RCC 7860 (cell line): ENCODE data around the gene OPCML.

Source experiments
- DNase-seq: peaks from one replicate; pipeline ENCODE4 v3.0.0-alpha.2; 2015; ENCODE audit warnings: low spot score
- FAIRE-seq: peaks from 2 replicates; lab custom pipeline; 2012; peaks lifted over from hg19 to GRCh38; lab: Jason Lieb, UNC

The OPCML gene

DNA sequence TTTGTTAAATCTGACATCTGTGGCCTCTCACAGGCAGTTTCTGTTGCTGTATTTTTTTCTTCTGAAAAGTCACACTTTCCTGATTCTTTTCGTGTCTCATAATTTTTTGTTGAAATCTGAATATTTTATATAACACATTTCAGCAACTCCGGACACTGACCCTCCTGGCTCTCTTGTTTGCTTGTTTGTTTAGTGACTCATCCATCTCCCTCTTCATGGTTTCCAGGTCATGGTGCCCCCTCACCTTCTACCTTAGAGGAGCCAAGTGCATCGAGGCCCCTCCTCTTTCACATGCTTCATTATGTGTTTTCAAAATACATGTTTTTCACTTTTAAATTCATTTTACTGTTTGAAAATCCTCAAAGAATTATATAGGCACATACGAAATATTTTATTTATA lies 562.4 kb downstream of the OPCML start:
- no peak for DNase-seq
- FAIRE-seq = no peak

DNA sequence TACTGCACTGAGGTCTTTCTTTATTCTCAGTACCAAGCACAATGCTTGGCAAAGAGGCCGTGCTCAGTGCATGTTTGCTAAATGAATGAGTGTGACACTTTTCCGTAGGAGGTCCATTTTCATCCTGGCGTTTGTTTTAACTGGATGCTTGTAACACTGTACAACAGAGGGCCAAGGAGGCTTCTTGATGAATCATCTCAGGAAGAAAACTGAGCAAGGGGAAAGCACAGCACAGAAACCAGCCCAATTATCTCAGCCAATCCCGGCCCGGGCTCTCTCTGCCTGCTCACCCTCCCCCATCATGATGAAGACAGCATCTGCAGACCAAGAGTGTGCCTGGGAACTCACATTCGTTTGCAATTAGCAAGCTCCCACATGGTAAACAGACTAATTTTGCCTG lies 570.3 kb downstream of the OPCML start:
- FAIRE-seq = no peak
- no peak for DNase-seq

DNA sequence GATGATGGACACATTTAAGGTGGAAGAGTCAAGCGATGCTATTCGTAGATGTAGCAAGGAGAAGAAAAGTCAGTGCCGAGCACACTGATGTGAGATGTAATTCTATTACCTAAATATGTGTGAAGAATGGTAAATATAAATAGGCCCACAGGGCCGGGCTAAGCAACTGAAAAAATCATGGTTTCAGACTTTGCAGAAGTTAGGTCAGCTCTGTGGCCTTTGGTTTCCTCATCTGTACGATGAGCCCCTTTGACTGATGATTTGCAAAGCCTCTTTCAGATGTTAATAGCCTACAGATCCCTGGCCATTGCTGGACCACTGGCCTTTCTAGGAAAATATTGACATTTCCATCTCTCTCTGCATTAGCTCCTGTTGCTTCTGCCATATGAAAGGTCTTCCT lies 570.8 kb downstream of the OPCML start:
- DNase-seq = no peak
- FAIRE-seq = no peak

DNA sequence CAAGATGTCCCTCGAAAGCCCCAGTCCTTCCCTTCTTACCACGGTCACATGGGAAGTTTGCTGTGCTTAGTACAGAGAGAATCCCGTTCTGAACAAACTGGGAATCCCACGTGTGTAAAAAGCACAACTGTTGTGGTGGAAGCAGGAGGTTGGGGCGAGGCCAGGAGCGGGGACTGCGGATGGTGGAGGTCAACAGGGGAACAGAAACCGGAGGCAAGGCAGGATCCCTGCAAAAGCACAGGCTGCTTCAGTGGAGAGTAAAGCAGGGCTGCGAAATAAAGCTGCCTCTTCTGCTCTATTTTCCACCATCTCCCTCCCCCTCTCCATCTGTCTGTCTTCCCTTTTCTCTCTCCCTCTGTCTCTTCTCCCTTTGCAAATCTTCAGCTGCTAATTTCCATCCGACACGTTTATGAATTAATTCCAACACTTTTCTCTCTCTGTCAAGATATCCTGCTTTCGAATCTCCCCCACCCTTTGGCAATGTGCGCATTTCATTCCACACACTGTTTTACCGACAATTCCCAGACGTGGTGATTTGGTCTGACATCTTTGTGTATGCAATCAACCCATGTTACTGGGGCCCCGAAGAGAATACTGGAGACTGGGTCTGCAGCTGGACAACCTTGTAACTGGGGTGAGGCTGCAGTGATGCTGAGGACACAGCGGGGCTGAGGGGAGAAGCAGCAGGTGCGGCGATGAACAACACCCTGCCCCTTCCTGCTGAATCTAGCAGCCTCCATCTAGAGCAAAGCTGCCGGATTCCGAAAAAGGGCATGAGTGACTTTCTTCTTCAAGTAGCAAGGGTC lies 571.8 kb downstream of the OPCML start:
- DNase-seq (no peak), FAIRE-seq (no peak)

DNA sequence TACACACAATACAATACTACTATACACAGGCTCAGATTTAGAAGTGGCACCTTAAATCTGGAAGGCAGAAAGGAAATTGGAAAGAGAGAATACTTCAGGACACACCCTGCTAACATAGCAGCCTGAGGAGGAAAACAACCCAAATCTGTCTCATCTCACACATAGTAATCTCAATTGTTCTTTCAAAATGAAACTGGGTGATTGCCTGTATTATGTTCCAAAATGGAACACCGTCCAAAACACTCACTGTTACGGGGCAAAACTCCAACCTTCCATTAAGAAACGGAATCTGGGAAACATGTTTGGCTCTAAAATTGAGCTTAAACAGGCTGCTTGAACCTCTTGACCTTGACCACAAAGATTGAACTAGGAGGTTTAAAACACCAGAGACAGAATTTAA lies 572.6 kb downstream of the OPCML start:
- DNase-seq (no peak), FAIRE-seq (no peak)

DNA sequence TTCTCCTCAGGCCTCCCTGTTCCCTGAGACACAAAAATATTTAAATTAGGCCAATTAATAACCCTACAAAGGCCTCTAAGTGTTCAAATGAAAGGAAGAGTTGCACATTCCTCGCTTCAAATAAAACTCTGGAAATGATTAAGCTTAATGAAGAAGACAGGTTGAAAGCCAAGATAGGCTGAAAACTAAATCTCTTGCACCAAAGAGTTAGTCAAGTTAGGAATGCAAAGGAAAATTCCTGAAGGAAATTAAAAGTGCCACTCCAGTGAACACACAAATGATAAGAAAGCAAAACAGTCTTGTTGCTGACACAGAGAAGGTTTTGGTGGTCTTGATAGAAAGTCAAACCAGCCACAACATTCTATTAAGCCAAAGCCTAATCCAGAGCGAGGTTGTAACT lies 574.4 kb downstream of the OPCML start:
- no peak for FAIRE-seq
- DNase-seq = no peak

DNA sequence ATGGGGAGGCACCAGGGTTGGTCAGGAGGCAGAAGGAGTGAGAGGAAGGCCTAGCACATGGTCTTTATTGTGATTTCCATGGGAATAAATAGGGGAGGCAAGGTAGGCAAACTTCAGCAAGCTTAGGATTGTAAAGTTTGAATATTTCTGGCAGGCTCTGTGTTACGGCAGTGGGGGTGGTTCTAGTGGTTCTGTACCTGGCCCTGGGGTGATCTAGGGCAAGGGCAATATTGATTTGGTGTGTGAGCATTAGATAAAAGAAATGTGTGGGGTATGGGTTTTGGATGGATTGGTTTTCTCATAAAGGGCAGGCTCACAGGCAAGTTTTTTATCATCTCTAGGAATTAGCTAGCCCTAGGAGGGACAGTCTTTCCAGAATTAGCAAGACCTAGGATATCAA lies 584.0 kb downstream of the OPCML start:
- FAIRE-seq (no peak), DNase-seq (no peak)

DNA sequence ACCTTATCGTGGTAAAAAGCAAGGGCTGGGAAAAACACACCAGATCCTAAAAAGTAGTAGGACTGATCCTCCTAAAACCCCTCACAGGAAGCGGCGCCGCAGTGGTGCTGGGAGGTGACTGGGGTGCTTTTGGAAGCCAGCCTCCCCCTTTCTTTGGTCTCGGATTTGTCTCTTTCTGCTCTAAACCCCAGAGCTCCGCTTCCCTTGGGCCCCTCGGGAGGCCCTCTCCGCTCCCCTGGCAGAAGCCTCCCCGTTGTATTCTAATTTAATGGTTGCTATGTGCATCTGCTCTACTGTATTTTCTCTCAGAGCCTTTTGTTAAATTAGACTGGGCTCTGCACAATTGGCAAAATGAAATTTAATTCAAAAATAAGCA lies 587.7 kb downstream of the OPCML start:
- DNase-seq (no peak), FAIRE-seq (no peak)

DNA sequence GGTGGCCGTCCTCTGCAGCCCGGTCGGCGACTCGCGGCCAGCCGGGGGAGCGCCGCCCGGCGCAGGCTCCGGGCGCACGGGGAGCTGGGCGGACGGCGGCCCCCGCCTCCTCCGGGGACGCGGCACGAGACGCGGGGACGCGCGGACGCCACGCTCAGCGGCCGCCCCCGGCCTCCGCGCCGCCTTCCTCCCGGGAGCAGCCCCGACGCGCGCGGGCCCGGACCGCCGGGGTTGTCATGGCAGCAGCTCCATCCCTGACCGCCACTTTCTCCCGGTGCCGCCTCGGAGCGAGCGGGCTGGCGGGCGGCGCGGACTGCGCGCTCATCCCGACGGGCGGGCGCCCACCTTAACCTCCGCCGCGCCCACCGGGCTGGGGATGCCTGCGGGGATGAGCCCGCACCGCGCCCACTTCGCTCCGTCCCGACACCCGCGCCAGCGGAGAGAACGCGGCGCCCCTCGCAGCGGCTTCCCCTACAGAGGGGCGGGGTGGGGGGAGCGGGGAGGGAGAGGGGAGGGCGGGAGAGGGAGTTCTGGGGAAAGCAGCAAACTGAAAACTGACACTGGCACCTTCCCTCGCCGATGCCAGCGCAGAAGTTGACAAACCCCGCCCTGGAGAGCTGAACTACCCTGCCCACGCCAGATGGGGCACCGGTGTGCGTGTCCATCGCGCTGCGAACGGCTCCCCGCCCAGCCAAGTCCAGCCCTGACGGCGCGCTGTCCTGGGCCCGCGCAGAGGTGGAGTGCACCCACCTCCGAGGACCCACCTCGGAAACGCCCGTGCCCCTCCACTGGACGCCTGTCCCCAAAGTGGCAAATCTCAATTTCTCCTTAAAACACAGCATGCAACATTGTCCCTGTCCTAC lies 588.4 kb downstream of the OPCML start:
- no peak for FAIRE-seq

DNA sequence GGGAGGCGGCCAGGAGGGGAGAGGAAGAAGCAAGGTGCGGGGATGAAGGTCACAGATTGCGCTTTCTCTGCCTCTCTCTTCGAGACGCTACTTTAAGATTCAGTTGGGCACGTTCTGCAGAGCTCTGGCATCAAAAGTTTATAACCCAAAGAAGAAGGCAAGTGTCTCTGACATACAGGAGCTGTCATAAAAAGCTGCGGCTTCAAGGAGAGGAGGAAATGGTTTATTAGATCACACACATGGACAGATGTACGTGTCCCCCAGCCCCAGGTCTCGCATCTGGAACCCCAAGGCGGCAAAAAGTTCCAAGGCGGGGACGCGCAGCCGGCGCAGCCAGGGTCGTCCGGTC lies 589.0 kb downstream of the OPCML start:
- DNase-seq (no peak), FAIRE-seq (no peak)

More for the DNA sequence above, 588.4 kb downstream of the OPCML start:
- DNase-seq = no peak

DNA sequence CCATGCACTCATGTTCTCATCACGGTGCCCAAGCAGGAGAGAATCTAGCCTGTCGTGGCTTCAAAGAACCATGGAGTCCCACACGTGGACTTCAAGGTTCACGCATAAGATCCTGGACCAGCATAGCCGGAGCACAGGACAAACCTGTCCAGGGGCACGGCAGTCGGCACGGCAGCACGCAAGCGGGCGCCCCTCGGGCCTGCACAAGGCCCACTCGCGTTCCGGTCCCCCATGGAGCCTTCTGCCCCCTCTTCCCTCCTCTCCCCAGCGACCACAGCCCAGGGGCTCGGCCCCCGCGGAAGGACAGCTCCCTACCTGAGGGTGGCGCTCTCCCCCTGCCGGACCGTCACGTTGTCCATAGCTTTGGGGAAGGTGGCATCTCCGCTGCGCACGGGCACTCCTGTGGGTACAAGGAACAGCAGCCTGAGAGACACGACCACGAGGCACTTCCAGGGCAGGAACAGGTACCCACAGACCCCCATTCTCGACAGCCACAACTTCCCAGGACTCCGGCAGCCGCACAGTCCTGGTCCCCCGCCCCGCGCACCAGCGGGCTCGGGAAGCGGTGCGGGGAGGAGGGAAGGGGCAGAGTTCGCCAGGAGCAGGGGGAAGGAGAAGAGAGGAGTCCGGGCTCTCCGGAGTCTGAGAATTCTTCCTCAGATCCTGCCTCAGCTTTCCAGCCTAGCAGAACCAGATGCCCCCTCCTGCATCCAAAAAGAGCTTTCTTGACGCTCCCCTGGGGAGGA lies 589.5 kb downstream of the OPCML start:
- FAIRE-seq = no peak
- no peak for DNase-seq

DNA sequence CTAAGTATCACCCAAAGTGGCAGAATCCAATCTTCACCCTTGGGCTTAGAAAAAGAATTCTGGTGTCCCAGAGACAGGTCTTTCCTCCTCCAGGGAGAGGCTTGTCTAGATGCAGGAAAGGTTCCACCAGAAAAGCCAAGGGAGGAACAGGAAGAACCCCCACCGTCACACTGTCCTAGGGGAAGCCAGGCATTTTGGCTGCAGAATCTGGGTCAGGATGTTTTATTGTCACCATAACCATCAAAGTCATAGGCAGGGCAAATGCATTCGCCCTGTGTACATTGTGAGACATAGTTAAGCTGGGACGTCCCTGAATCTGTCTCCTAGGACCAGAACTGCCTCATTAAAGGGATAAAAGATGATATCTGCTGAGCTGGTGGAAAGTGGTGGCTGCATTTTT lies 590.5 kb downstream of the OPCML start:
- DNase-seq (no peak), FAIRE-seq (no peak)

DNA sequence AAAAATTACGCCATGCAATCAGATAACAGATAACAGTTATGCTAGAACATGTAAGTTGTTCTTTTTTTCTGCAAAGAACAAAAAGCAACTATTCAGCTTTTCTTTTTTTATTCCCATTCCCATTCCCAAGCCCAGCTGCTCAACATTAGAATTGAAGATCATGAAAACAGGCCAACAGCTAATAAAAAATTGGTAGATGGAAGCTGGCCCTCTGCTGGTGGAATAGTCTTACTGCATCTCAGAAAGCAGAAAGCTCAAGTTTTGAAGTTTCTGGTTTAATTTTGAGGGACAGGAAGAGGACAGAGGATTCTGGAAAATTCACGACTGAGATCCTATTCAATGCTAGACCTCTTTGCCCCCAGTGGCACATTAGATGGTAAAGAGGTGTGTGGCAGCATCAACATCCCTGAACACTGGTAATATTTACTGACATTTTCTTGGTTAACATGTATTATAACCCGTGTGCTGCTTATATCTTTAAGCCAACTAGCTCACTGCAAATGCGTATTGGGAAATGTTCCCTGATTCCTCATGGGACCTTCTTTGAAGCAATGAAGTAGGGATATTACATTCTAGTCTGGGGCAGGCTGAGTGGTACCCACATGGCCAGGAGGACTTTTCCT lies 591.2 kb downstream of the OPCML start:
- no peak for FAIRE-seq

DNA sequence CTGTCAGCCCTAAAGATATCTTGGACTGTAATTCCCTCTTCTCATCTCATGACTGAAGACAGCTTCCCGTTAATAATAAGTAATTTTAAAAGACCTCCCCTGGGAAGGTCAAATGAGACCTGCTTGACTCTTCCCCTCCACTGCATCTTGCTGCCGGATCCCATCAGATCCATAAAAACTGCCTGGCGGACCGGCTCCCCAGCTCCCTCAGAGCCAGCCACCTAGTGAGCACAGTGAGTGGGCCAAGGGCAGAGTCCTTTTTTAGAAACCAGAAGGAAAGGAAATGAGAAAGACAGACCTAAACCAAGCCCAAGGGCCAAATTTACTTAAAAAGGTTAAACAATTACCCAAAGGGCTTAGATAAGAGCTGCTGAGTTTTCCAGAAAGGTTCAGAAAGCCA lies 595.3 kb downstream of the OPCML start:
- no peak for DNase-seq
- FAIRE-seq = no peak

More for the DNA sequence above, 591.2 kb downstream of the OPCML start:
- peak; percentile 6 for DNase-seq

DNA sequence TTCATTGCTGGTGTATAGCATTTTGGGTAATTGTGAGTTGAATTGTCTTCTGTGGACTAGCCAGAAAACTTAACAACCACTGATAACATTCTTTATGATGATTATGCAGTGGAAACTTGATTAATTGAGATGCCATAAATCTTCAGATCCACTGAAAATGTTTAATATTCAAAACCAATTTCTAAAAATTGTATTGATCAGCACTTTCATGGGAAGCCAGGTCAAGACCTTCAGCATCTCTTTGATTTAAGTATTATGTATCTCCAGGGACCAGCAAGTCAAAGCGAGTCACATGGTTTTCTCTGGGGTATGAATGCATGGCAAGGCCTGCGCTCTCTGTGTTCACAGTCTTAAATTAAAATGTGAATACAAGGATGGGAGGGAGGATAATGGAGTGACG lies 596.9 kb downstream of the OPCML start:
- DNase-seq (no peak), FAIRE-seq (no peak)

DNA sequence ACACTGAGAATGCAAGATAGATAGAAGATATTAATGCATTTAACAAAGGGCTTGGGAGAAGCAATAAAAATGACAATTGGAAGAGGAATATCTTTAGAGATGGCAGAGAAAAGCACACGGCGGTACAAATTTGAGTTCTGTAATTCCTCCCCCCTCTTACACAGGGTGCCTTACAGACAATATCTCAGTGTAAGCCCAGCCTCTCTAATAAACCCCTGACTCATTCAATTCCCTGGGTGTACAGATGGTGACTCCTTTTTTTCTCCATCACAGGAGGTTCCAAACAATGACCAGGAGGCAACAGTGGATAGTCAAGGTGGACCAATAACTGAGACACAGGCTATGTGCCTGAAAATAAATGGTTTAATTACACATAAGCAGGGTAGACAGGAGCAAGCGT lies 598.6 kb downstream of the OPCML start:
- no peak for FAIRE-seq
- DNase-seq = no peak

DNA sequence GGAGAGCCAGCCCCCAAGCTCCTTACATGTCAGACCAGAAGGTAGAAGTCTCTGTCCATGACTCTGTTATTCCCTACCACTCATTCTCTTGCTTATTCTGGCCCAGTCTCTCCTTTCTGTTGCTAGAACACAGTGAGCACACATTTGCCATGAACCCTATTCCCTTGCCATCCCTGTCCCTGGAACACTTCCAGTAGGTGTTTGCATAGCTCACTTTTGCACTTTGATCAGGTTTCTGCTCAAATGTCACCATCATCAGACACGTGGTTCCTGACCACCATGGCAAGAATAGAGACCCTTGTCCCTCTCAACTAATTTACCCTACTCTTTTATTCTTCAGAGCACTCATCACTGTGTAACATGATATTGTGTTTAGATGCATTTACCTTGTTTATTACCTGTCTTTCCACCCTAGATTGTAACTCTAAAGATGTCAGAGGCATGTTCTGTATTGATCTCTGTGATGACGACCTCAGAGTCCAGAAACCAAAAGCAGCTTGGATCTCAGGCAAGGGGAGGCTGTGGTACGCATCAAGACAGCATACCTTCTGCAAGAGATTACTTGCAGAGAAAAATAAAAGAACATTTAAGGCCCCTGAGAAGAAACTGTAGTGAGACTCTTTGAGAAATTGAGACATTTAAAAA lies 606.4 kb downstream of the OPCML start:
- DNase-seq (no peak), FAIRE-seq (no peak)

DNA sequence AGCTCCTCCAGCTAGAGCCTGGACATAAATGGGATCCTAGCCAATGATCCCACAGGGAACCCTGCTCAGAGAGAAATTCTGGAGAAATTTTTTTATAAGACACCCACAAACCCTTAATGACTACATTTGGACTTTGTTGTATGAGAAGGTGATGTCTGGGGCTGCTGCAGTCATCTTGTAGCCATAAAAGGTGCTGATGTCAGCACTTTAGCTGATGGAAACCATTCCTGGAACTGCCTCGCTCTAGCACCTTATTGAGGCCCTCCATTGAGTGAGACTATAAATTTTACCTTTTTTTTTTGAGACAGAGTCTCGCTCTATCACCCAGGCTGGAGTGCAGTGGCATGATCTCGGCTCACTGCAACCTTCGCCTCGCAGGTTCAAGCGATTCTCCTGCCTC lies 610.7 kb downstream of the OPCML start:
- DNase-seq = no peak
- no peak for FAIRE-seq

DNA sequence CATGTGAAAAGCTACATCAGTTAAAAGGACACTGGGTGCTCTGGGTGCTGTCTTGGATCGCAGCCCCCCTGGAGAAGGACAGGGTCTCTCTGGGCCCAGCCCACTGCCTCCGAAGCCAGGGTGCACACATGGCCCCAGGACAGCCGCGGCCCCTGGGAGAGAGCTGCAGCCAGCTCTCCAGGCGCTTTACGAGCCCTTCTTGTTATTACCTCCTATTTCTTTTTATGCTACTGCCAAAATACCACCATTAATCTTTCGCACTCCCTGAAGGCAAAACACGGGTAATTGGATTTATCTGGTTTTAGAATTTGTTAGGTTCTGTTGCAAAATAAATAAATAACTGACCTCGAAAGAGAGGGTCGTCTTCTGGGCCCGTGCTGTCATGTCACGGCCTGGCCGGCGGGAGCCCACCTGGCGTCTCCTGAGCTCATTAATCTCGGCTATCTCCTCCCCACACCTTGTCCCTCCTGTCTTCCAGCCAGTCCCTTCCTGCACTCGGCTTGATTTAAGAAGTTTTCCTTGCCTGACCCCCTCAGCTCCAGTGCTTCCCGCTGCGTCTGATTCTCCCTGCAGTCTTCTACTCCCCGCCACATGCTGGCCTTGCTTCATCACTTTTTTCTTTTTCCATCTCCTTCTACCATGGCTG lies 611.7 kb downstream of the OPCML start:
- FAIRE-seq (no peak), DNase-seq (no peak)

DNA sequence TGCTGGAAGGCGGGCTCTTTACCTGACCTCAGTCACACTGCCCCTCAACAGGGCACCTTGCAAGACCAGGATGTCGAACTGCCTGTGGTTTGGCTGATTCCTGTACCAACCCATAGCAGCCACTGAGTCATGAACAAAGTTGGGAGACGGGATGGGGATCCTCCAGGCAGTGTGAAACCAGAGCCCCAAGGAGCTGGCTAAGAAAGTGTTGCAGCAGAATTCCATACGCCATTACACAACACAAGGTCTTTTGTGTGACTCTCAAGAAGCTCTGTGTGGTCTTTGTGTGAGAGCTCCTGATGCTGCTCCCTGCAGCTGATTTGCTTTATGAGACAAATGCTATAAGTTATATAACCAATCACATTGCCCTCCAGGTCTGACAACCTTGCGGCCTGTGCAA lies 617.7 kb downstream of the OPCML start:
- FAIRE-seq = no peak

More for the DNA sequence above, 617.7 kb downstream of the OPCML start:
- no peak for DNase-seq
